ENCODE measurements around the gene SLC7A9.

Gene SLC7A9

GRCh38 chr19:32812036-32812435, 57.5 kb downstream of the SLC7A9 start:
- Histone ChIP-seq H3K79me2 (ENCODE audit: insufficient read depth, low read length) (no peaks in the 10 kb centered on the region), H3K27me3 (ENCODE audit: insufficient read depth, low read length) (no peaks in the 10 kb centered on the region), H3K4me1 (ENCODE audit: insufficient read depth, low read length, severe bottlenecking) (no peaks in the 10 kb centered on the region), H4K20me1 (ENCODE audit: insufficient read depth, low read length) (no peaks in the 10 kb centered on the region), H3F3A (ENCODE audit: insufficient read depth, low read length) (no peaks in the 10 kb centered on the region), H3K4me2 (ENCODE audit: low read length) (no peak overlapping the region), H3K9me3 (ENCODE audit: low read length) (no peaks in the 10 kb centered on the region), H3K9me2 (ENCODE audit: low read depth, low read length) (no peaks in the 10 kb centered on the region), H3K27ac (ENCODE audit: low read depth, low read length, poor library complexity, severe bottlenecking) (no peak overlapping the region), H2AFZ (ENCODE audit: low read length) (no peak overlapping the region), H3K4me3 (ENCODE audit: low read depth, low read length, poor library complexity, severe bottlenecking) (no peak overlapping the region), H3K9ac (ENCODE audit: low read length) (no peak overlapping the region), H3K36me3 (ENCODE audit: insufficient read depth, low read length) (no peaks in the 10 kb centered on the region)
- no peak for TF ChIP-seq EZH2 (IDR thresholded peaks at IDR 0.05; ENCODE audit: borderline replicate concordance, low read length)
- TF ChIP-seq, protein P1, sequence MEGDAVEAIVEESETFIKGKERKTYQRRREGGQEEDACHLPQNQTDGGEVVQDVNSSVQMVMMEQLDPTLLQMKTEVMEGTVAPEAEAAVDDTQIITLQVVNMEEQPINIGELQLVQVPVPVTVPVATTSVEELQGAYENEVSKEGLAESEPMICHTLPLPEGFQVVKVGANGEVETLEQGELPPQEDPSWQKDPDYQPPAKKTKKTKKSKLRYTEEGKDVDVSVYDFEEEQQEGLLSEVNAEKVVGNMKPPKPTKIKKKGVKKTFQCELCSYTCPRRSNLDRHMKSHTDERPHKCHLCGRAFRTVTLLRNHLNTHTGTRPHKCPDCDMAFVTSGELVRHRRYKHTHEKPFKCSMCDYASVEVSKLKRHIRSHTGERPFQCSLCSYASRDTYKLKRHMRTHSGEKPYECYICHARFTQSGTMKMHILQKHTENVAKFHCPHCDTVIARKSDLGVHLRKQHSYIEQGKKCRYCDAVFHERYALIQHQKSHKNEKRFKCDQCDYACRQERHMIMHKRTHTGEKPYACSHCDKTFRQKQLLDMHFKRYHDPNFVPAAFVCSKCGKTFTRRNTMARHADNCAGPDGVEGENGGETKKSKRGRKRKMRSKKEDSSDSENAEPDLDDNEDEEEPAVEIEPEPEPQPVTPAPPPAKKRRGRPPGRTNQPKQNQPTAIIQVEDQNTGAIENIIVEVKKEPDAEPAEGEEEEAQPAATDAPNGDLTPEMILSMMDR (IDR thresholded peaks at IDR 0.05; ENCODE audit: low read length): no peak

DNA sequence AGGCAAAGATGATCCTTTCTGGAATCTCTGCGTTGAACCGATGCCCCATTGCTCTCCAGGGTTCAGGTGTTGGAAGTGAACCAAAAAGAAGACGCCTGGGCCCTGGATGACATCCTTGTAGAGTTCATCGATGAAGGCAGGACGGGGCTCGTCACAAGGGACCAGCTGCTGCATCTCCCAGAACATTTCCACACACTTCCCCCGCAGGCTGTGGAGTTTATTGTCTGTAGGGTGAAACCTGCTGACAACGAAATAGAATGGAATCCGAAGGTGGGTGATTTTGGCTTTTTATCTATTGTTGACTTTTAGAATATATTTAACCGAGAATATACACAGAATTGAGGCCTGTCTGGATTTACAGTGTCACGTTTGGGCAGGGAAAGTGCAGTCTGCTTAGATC, 58.4 kb downstream of the SLC7A9 start:
- Histone ChIP-seq H2AFZ (ENCODE audit: low read length) (no peak overlapping the region), H3K4me1 (ENCODE audit: insufficient read depth, low read length, severe bottlenecking) (no peaks in the 10 kb centered on the region), H3K27me3 (ENCODE audit: insufficient read depth, low read length) (no peaks in the 10 kb centered on the region), H4K20me1 (ENCODE audit: insufficient read depth, low read length) (no peaks in the 10 kb centered on the region), H3K9ac (ENCODE audit: low read length) (no peak overlapping the region), H3K4me3 (ENCODE audit: low read depth, low read length, poor library complexity, severe bottlenecking) (no peak overlapping the region), H3K79me2 (ENCODE audit: insufficient read depth, low read length) (no peaks in the 10 kb centered on the region), H3K9me2 (ENCODE audit: low read depth, low read length) (no peaks in the 10 kb centered on the region), H3K4me2 (ENCODE audit: low read length) (no peak overlapping the region), H3K27ac (ENCODE audit: low read depth, low read length, poor library complexity, severe bottlenecking) (no peak overlapping the region), H3K9me3 (ENCODE audit: low read length) (no peaks in the 10 kb centered on the region), H3F3A (ENCODE audit: insufficient read depth, low read length) (no peaks in the 10 kb centered on the region), H3K36me3 (ENCODE audit: insufficient read depth, low read length) (no peaks in the 10 kb centered on the region)
- TF ChIP-seq EZH2 (IDR thresholded peaks at IDR 0.05; ENCODE audit: borderline replicate concordance, low read length): no peak
- TF ChIP-seq, protein P1 (IDR thresholded peaks at IDR 0.05; ENCODE audit: low read length): no peak

- H3K9me3 ChIP-seq (ENCODE audit: low read length): no peaks in the 10 kb centered on the region
- H3K27ac ChIP-seq (ENCODE audit: low read depth, low read length, poor library complexity, severe bottlenecking): no peak overlapping the region
- no peaks in the 10 kb centered on the region for H3K36me3 ChIP-seq (ENCODE audit: insufficient read depth, low read length)
- H2AFZ ChIP-seq (ENCODE audit: low read length): no peak overlapping the region
- no peak overlapping the region for H3K9ac ChIP-seq (ENCODE audit: low read length)
- no peaks in the 10 kb centered on the region for H3K4me1 ChIP-seq (ENCODE audit: insufficient read depth, low read length, severe bottlenecking)
- TF ChIP-seq, protein P1 (IDR thresholded peaks at IDR 0.05; ENCODE audit: low read length): no peak
- TF ChIP-seq EZH2 (IDR thresholded peaks at IDR 0.05; ENCODE audit: borderline replicate concordance, low read length): no peak
- H3K27me3 ChIP-seq (ENCODE audit: insufficient read depth, low read length): no peaks in the 10 kb centered on the region
- H4K20me1 ChIP-seq (ENCODE audit: insufficient read depth, low read length): no peaks in the 10 kb centered on the region
- no peaks in the 10 kb centered on the region for H3K9me2 ChIP-seq (ENCODE audit: low read depth, low read length)
- no peak overlapping the region for H3K4me2 ChIP-seq (ENCODE audit: low read length)
- H3F3A ChIP-seq (ENCODE audit: insufficient read depth, low read length): no peaks in the 10 kb centered on the region
- H3K4me3 ChIP-seq (ENCODE audit: low read depth, low read length, poor library complexity, severe bottlenecking): no peak overlapping the region
- H3K79me2 ChIP-seq (ENCODE audit: insufficient read depth, low read length): no peaks in the 10 kb centered on the region
Measured at GRCh38 chr19:32810452-32810851, 59.1 kb downstream of the SLC7A9 start.

Measured in OCI-LY1 (cell line).